Left hindlimb (tissue), 1 donor: ENCODE measurements around the gene MRPL51.
A peak's percentile ranks its signal among the peaks of the same experiment; 100 is the strongest.
"Not testable (repeated sequence)": the region's sequence is repeated elsewhere in the genome, so short reads cannot be mapped to it uniquely, and the experiment has no call there.

Experiments used
- DNase-seq: peaks from one replicate; pipeline ENCODE4 v3.0.0-alpha.2; 2018

The MRPL51 gene

GRCh38 chr12:6532051-6532926 is 39.2 kb upstream of the MRPL51 start:
- DNase-seq, result peak; percentile 70

GRCh38 chr12:6530576-6531260 is 37.7 kb upstream of the MRPL51 start:
- no peak for DNase-seq

- DNase-seq, result no peak
Observed at GRCh38 chr12:6529291-6529737, 36.3 kb upstream of the MRPL51 start.

GRCh38 chr12:6528539-6529235 is 35.6 kb upstream of the MRPL51 start:
- no peak for DNase-seq

GRCh38 chr12:6527711-6528110 is 34.6 kb upstream of the MRPL51 start:
- no peak for DNase-seq

- no peak for DNase-seq
Observed at GRCh38 chr12:6526766-6527525, 33.9 kb upstream of the MRPL51 start.

- DNase-seq, result no peak
Observed at GRCh38 chr12:6526201-6526600, 33.1 kb upstream of the MRPL51 start.

- DNase-seq, result no peak
Observed at GRCh38 chr12:6524648-6525047, 31.6 kb upstream of the MRPL51 start.

- no peak for DNase-seq
Observed at GRCh38 chr12:6523708-6524107, 30.6 kb upstream of the MRPL51 start.

GRCh38 chr12:6522193-6522592 is 29.1 kb upstream of the MRPL51 start:
- DNase-seq, result no peak

GRCh38 chr12:6520186-6520585 is 27.1 kb upstream of the MRPL51 start:
- DNase-seq, result no peak

GRCh38 chr12:6508087-6508486 is 15.0 kb upstream of the MRPL51 start:
- no peak for DNase-seq

- no peak for DNase-seq
Observed at GRCh38 chr12:6507102-6507998, 14.3 kb upstream of the MRPL51 start.

- DNase-seq, result no peak
Observed at GRCh38 chr12:6500466-6500865, 7.4 kb upstream of the MRPL51 start.

GRCh38 chr12:6497291-6497690 is 4.2 kb upstream of the MRPL51 start:
- not testable (repeated sequence) for DNase-seq

- DNase-seq, result no peak
Observed at GRCh38 chr12:6494968-6495367, 1.9 kb upstream of the MRPL51 start.

GRCh38 chr12:6494258-6494743 is 1.2 kb upstream of the MRPL51 start:
- DNase-seq, result no peak

- DNase-seq, result peak; percentile 97
Observed at GRCh38 chr12:6493497-6494257, 615 bp upstream of the MRPL51 start, which contains the start of gene NCAPD2. Gene NCAPD2, plus strand, starts transcription at chr12:6494102. Its CDS starts 997 bp downstream, at chr12:6495099.

- DNase-seq, result not testable (repeated sequence)
Observed at GRCh38 chr12:6490673-6491072, 2.4 kb downstream of the MRPL51 start.

GRCh38 chr12:6489449-6489848 is 3.6 kb downstream of the MRPL51 start:
- no peak for DNase-seq

GRCh38 chr12:6488240-6488639 is 4.8 kb downstream of the MRPL51 start:
- DNase-seq, result no peak
